Stimulated activated CD4-positive, alpha-beta T cell treated with anti-CD3 and anti-CD28 coated beads, Interleukin-15, amount 100 ng/mL, for 24 hours (primary cell): ENCODE measurements around the gene INTS2.
A peak's percentile ranks its signal among the peaks of the same experiment; 100 is the strongest.
"Not testable (repeated sequence)": the region's sequence is repeated elsewhere in the genome, so short reads cannot be mapped to it uniquely, and the experiment has no call there.

Experiments used
- DNase-seq: peaks from one replicate; pipeline ENCODE4 v3.0.0-alpha.2; 2020

The INTS2 gene, protein sequence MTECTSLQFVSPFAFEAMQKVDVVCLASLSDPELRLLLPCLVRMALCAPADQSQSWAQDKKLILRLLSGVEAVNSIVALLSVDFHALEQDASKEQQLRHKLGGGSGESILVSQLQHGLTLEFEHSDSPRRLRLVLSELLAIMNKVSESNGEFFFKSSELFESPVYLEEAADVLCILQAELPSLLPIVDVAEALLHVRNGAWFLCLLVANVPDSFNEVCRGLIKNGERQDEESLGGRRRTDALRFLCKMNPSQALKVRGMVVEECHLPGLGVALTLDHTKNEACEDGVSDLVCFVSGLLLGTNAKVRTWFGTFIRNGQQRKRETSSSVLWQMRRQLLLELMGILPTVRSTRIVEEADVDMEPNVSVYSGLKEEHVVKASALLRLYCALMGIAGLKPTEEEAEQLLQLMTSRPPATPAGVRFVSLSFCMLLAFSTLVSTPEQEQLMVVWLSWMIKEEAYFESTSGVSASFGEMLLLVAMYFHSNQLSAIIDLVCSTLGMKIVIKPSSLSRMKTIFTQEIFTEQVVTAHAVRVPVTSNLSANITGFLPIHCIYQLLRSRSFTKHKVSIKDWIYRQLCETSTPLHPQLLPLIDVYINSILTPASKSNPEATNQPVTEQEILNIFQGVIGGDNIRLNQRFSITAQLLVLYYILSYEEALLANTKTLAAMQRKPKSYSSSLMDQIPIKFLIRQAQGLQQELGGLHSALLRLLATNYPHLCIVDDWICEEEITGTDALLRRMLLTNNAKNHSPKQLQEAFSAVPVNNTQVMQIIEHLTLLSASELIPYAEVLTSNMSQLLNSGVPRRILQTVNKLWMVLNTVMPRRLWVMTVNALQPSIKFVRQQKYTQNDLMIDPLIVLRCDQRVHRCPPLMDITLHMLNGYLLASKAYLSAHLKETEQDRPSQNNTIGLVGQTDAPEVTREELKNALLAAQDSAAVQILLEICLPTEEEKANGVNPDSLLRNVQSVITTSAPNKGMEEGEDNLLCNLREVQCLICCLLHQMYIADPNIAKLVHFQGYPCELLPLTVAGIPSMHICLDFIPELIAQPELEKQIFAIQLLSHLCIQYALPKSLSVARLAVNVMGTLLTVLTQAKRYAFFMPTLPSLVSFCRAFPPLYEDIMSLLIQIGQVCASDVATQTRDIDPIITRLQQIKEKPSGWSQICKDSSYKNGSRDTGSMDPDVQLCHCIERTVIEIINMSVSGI

DNA sequence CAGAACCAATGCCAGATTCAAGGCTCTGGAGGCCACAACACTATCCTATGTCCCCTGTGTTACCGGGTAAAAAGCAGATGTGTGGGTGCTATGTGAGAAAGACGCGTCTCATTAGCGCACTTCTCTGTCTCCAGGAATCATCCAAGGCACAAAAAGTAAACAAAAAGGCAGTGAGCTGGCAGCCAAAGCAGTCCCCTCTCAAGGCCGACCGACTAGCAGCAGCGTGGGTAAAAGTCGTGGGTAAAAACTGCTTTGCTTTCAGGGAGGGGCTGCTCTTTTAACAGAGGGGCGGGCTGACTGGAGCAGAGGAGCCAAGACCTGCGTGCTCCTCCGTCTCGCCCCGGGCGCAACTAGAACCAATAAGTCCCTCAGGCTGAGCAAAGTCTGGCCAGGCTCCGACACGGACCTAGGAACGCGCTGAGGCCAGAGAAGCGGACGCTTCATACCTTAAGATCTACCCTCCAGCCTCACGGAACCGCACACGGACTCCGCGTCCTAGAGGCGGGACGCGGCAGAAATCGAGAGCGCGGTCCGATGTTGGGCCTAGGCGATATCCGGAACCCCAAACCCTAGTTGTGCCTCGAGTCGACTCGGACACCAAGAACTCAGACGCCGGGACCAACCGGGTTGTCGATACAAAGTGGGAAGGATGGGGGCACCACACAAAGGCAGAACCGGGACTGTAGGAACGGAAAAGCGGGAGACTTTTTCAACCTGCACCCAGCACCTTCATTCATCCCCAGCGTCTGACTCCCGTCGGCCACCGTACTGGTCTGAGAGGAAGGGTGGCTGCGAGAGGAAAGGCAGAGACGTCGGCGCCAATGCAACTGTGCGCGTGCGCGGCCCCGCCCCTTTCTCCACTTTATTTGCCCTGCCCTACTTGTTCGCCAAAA, at the start of gene INTS2:
Gene INTS2, minus strand, starts transcription at position 775 of the 893 bp plus-strand sequence. CDS start 1,338 bp downstream, outside the sequence.
- DNase-seq: peak; percentile 97

DNA sequence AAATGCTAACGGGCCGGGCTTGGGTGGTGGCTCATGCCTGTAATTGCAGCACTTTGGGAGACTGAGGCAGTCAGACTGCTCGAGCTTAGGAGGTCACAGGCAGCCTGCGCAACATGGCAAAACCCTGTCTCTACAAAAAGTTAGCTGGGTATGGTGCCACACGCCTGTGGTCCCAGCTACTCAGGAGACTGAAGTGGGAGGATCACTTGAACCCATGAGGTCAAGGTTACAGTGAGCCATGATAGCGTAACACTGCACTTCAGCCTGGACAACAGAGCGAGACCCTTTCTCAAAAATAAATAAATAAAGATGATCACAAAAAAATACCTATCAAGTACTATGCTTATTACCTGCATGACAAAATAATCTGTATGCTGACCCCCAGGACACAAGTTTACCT, 46.3 kb upstream of the INTS2 start:
- DNase-seq: no peak

DNA sequence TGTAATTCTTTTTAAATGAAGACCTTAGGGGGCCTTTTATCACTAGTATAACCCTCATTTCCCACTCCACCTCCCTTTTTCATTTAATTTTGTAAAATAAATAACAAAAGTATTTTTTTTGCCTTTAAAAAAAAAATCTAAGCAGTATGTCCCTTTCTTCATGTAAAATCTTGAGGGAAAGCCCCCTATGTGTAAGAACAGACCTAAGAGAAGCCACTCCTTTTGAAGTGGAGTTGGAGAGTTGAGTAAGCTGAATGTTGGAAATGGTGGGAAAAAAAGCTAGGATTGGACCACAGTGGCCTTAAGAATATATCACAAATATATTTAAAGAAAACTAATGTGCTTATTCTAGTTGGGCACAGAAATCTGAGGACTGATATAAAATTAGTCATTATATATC, 44.5 kb upstream of the INTS2 start:
- no peak for DNase-seq

DNA sequence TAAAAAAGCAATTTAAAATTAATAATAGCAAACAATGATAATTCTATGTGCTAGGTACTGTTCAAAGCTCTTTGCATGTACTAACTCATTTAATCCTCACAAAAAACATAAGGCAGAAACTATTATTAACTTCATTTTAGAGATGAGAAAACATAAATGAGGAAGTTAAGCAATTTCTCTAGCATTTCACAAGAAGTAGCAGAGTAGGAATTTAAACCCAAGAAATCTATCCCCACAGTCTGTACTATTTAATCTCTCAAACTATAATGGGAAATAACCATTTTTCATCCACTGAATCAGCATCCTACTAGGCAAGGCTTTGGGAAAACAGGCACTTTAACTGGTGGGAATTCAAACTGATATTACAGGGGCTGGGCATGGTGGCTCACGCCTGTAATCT, 42.2 kb upstream of the INTS2 start:
- no peak for DNase-seq

DNA sequence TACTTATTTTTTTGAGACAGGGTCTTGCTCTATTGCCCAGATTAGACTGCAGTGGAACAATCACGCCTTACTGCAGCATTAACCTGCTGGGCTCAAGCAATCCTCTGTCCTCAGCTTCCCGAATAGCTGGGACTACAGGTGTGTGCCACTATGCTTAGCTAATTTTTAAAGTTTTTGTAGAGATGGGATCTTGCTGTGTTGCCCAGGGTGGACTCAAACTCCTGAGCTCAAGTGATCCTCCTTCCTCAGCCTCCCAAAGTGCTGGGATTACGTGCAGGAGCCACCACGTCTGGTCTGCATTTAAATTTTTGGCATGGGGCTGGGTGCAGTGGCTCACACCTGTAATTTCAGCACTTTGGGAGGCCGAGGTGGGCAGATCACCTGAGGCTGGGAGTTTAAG, 41.0 kb upstream of the INTS2 start:
- DNase-seq: no peak

DNA sequence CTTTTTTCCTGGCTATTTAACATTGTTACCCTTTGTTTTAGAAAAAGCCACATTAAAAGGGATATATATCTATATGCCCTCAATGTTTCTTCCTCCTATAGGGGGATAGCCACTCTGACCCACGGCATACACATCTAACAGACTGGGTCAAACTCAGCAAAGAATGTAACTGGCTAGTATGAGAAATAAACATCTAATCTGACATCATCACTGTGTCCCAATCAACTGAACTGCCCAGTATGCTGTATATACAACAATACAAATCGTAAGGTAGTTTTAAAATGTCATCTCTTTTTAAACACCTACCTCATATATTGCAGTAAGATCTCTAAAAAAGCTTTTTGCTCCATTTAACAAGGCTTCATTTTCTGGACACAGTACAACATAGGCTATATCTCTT, 39.9 kb upstream of the INTS2 start:
- no peak for DNase-seq

DNA sequence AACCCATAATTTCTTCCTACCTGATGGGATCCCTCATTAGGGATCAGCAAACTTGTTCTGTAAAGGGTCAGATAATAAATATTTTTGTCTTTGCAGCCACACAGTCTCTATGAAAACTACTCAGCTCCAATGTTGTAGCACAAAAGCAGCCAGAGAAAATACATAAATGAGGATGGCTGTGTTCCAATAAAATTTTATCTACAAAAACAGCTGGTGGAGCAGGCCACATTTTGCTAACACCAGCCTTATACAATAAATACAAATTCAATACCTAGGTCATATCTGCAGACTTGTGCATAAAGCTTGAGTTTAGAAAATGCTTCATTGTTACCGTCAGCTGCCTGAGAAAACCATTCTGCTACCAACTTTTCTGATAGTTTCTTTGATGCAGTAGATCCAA, 38.4 kb upstream of the INTS2 start:
- no peak for DNase-seq

DNA sequence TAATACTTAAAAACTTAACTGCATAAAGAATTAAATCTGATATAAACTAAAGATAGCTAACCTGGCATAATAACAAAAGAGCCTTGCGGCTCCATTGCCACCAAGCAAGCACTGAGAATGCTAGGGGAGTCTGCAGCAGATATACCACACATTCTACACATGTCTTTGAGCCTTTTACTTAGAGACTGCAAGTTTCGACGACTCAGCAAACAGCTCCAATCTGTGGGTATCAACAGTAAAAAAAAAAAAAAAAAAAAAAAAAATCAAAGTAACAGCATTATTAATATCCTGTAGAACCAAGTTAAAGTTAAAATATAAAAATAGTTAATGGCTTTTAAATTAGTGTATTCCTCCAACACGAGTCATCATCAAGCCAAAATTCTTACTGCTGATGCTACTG, 27.8 kb upstream of the INTS2 start:
- DNase-seq: no peak

DNA sequence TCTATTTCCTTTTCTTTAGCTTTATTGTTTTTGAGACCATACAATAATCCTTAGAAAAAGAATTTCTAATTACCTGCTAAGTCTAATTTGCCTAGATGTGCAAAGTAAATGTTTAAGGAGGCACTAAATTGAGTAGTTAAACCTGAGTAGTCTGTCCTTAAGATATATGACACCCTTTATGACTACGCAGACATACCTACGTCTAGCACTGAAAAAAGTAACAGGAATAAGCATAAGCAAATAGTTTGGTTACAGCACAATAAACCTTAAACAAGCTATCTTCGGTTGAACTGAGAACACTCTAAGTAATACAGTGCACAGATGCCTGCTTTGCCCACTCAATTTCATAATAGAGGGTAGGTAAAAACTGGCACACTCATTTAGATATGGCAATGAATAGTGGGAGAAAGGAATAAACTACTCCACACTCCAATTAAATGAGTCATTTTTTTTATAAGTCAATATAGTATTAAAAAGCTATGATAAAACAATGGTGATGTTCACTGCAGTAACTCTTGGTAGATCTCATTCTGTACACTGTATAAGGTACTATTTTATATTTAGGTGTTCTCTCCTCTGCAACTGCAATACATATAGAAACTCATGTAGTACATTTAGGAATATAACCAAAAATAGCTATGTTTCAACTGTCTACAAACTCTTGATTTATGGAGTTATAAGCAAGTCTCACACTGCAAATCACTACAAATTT, 19.7 kb upstream of the INTS2 start:
- no peak for DNase-seq

DNA sequence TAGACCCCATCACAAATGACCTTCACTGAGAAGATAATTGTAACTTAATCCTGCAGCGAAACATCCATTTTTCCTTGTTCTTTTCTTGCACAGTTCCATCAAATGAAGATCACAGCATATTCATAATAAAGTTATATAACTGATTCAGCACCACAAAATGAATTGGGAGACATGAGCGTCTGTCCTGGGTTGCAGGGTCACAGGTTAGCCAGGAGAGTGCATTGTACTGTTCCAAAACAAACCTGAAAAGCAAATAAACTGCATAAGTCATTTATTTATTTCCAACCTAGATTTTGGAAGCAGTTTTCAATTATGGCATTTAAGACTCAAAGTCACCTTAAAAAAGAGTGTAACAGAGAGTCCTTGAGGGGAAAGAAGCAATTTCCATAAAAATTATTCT, 18.6 kb upstream of the INTS2 start:
- no peak for DNase-seq

DNA sequence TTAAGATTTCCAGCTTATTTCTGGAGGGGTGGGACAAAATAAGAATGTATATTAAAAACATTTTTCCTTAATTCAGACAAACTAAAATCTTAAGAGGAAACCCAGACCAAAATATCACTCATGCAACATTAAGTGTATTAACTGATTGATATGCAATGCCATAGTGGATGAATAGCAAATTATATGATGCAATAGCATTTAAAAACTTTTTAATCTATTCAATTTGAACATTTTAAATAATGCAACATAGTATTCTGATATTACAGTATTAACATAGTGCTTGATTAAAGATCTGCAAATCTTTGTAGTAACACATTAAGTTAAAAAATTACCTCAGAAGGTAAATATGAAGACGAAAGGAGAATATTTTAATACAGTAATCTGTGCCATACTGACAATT, 15.3 kb upstream of the INTS2 start:
- no peak for DNase-seq

DNA sequence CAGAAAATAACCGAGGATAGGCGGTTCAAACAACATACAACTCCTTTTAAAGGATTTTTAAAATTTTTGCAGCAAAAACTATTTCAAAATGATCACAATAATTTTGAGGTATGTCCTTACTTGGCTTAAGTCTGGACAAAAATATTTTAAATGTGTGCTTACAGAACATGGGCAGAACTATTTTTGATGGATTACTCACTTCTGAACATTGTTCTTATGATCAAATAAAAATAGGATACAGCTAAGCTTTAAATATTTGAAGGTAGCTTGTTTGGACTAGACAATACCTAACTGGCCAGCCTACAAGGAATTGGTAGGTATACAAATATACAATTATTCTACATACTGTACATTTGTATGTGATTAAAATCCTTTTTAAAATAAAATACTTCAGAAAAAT, 14.3 kb upstream of the INTS2 start:
- no peak for DNase-seq

DNA sequence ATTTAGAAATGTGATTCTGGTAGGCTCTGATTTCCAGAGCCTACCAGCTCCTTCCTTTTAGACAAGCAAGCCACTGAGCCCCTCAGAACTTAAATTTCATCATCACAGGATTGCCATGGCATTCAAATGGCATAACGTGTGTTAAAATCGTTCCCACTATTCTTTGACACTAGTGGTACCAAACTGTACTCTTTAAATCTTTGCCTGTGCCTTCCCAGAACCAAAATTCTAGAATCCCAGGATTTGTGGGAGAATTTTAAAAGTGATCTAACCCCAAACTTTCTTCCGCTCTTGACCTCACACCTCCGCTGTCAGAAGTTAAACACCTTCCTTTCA, 287 bp upstream of the INTS2 start:
- no peak for DNase-seq

DNA sequence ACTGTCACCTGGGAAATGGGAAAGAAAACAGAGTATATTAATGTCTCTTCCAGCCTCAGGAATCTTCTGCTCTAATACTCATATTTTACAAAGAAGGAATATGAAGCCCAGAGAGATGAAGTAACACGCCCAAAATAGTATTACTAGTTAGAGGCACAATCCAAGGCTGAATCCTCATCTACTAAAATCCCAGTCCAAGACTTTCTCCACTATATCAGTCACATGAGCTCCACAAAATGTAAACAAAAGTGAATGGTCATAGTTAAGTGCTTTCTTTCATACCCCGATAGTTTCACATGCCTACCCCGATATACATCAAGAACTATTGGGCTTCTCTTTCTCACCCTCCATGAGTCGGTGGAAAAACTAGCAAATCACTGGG, 965 bp downstream of the INTS2 start:
- DNase-seq: no peak

DNA sequence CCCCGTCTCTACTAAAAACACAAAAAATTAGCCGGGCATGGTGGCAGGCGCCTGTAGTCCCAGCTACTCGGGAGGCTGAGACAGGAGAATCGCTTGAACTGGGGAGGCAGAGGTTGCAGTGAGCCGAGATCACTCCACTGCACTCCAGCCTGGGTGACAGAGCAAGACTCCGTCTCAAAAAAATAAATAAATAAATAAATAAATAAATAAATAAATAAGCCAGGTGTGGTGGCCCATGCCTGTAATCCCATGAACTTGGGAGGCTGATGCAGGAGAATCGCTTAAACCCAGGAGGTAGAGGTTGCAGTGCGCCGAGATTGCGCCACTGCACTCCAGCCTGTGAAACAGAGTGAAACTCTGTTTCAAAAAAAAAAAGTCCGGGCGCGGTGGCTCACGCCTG, 12.6 kb downstream of the INTS2 start:
- not testable (repeated sequence) for DNase-seq

DNA sequence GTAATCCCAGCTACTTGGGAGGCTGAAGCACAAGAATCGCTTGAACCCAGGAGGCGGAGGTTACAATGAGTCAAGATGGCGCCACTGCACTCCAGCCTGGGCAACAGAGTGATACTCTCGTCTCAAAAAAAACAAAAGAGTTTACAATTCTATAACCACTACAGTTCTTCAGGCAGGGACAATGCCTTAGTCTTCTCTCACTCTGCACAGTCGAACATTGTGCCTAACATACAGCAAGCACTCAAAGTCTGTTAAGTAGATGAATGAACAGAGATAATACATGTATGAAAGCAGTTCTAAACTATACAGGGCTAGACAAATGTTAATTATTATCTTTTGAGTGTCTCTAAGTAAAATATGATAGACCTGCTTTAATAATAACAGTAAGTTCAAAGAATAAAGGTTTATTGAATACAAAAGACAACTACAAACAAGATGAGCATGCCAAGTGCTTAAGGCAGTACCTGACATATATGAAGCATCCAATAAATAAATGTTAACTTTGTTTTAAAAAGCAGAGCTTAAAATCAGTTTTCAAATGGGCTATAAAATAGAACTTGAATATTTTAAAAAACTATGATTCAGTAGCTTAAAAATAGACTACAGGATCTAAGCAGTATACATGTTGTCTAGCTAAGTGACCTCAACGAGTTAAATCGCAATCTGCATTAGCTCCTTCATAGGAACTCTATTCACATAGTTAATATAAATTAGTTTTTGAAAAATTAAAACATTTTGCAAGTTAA, 19.3 kb downstream of the INTS2 start:
- no peak for DNase-seq

DNA sequence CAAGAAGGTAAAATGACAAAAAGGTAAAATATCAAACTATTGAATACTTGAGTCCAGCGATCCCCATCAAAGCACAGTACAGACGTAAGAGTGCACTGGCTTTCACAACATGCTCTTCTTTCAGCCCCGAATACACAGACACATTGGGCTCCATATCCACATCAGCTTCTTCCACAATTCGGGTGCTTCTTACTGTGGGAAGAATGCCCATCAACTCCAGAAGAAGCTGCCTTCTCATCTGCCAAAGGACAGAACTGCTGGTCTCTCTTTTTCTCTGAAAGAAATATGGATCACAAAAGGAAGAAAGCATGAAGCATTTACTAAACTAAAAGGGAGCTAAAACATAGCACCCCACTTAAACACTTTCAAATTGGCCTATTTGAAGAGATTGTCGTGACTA, 20.4 kb downstream of the INTS2 start:
- DNase-seq: no peak

DNA sequence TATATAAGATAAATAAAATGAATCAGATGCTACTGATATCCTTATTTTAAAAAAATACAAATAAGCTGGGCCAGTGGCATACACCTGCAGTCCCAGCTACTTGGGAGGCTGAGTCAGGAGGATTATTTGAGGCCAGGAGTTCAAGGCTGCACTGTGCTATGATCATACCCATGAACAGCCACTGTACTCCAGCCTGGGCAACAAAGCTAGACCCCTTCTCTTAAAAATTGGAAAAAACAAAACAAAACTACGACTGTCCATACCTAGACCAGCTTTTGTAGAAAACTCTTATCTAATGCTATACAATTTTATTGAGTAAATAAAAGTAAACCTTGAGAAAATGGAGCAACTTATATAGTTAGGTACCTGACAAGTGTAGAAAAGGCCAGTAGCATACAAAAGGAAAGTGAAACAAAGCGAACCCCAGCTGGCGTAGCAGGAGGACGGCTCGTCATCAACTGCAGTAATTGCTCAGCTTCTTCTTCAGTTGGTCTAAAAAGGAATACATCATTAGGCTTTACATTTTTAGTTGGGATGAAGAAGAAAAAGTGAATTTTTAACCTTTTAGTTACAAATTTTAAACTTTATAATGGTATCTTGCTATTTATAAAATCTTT, 23.6 kb downstream of the INTS2 start:
- DNase-seq: peak; percentile 13

DNA sequence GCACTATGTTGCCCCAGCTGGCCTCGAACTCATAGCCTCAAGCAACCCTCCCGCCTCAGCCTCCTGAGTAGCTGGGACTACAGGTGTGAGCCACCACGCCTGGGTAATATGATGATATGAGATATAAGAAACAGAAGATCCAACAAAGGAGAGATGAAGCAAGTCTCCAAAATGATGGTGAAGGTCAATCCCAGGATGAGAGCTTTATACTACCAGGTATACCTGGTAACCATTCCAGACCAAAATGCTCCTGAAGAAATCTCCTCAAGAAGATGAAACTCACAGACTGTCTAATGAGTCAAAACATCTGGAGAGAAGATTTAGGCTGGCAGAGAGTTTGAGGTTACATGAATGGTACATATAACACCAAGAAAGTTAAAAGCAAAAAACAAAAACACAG, 24.5 kb downstream of the INTS2 start:
- DNase-seq: no peak

DNA sequence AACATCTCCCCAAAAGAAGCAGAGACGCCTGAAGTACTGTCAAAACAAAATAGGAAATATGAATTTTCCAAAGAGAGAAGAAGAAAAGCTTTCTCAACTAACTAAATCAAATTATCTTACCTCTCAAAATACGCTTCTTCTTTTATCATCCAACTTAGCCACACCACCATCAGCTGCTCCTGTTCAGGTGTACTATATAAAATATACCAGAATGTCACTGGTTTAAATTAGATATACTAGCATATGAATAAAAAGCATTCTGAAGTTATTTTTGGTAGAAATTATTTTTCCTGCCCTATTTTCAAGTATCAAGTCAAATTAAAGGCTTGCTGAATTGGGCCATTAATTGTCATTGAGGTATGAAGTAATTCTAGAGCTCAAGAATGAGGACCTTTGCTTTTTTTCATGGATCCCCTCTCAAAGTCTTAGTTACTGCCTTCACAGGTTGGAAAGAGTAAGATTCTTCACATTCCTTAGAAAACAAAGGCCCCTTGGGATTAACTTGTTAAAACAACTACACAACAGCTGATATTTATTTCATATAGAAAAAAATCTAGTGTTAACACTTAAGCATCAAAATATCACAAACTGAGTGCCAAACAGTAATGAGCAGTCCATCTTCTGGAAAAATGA, 30.1 kb downstream of the INTS2 start:
- DNase-seq: no peak
